A673 (cell line): ENCODE results near the gene CHST12. TPM values are rescaled to one million over a fixed set of nuclear protein-coding genes. Genes with fewer than 3 reads are reported as not detected.

ENCODE experiments used
- BruUV-seq: library from RNA; stranded (reverse); fragments of 400-500 nt; replicated peaks from 2 replicates; lab custom pipeline; 2021; lab: Mats Ljungman, UMichigan
- CTCF ChIA-PET: fragments of 300-600 bp; sonication (Branson Sonifier 250); formaldehyde crosslinking; loops from one replicate; lab custom pipeline; 2022; ENCODE audit warnings: antibody characterized with exemption; lab: Charles Lee
- POLR2A ChIA-PET: fragments of 300-600 bp; sonication (Branson Sonifier 250); formaldehyde crosslinking; loops from one replicate; lab custom pipeline; 2022; ENCODE audit warnings: antibody characterized with exemption; ENCODE audit not compliant: low non-redundant PET; lab: Charles Lee
- DNase-seq: peaks from one replicate; pipeline ENCODE4 v3.0.0-alpha.2; 2015; ENCODE audit warnings: low spot score
- H3K27ac ChIP-seq: fragments of 200-600 bp; sonication (generic); 2 replicates; pipeline ENCODE4 v1.5.1; 2016; ENCODE audit warnings: mixed run types, low read depth, mild to moderate bottlenecking, mixed read lengths, antibody characterized with exemption, low read length; ENCODE audit not compliant: poor library complexity, severe bottlenecking
- H3K27me3 ChIP-seq: fragments of 200-600 bp; sonication (generic); replicated peaks from 2 replicates; pipeline ENCODE4 v1.6.1; 2017; ENCODE audit warnings: mixed run types, low read depth, mild to moderate bottlenecking, mixed read lengths, antibody characterized with exemption, low read length; ENCODE audit not compliant: insufficient read depth, poor library complexity
- H3K36me3 ChIP-seq: fragments of 200-600 bp; sonication (generic); 2 replicates; pipeline ENCODE4 v1.6.1; 2016; ENCODE audit warnings: mixed run types, mild to moderate bottlenecking, mixed read lengths, antibody characterized with exemption, low read length; ENCODE audit not compliant: insufficient read depth, poor library complexity, severe bottlenecking
- H3K4me1 ChIP-seq: fragments of 200-600 bp; sonication (generic); 2 replicates; pipeline ENCODE4 v1.6.1; 2017; ENCODE audit warnings: mixed run types, mild to moderate bottlenecking, mixed read lengths, antibody characterized with exemption, low read length; ENCODE audit not compliant: insufficient read depth, poor library complexity, severe bottlenecking
- H3K4me3 ChIP-seq: fragments of 200-600 bp; sonication (generic); 2 replicates; pipeline ENCODE4 v1.5.1; 2016; ENCODE audit warnings: low read depth, mixed run types, mild to moderate bottlenecking, mixed read lengths, low read length; ENCODE audit not compliant: poor library complexity, severe bottlenecking
- H3K9me3 ChIP-seq: fragments of 200-600 bp; sonication (generic); 2 replicates; pipeline ENCODE4 v1.6.1; 2016; ENCODE audit warnings: mixed run types, low read depth, mild to moderate bottlenecking, mixed read lengths, antibody characterized with exemption, low read length; ENCODE audit not compliant: poor library complexity, severe bottlenecking
- EZH2 ChIP-seq: fragments of 200-600 bp; sonication (generic); IDR thresholded peaks from 2 replicates; pipeline ENCODE4 v1.6.1; 2017; ENCODE audit warnings: borderline replicate concordance, low read depth, mild to moderate bottlenecking, mixed read lengths, antibody characterized with exemption, low read length; ENCODE audit not compliant: poor library complexity, severe bottlenecking
- intact Hi-C: fragments of 100-400 bp; cut with micrococcal nuclease; formaldehyde crosslinking; loops from one replicate; pipeline ENCODE4 v1.10.0; 2022; ENCODE audit not compliant: unreplicated experiment
- total RNA-seq: library from RNA; stranded (reverse); gene quantifications from 2 replicates; pipeline ENCODE4 v1.2.3, GENCODE V29; 2021
- TF ChIP-seq, protein P1 (sequence below): fragments of 300-800, 200-600 bp; sonication (generic); conservative IDR thresholded peaks from 2 replicates; pipeline ENCODE4 v1.5.1; 2017; ENCODE audit warnings: low read depth, mild to moderate bottlenecking, antibody characterized with exemption, low read length, moderate library complexity, mixed read lengths

CHST12 gene
- total RNA-seq, 1 experiment from 2014 or later = 21.8 TPM

DNA sequence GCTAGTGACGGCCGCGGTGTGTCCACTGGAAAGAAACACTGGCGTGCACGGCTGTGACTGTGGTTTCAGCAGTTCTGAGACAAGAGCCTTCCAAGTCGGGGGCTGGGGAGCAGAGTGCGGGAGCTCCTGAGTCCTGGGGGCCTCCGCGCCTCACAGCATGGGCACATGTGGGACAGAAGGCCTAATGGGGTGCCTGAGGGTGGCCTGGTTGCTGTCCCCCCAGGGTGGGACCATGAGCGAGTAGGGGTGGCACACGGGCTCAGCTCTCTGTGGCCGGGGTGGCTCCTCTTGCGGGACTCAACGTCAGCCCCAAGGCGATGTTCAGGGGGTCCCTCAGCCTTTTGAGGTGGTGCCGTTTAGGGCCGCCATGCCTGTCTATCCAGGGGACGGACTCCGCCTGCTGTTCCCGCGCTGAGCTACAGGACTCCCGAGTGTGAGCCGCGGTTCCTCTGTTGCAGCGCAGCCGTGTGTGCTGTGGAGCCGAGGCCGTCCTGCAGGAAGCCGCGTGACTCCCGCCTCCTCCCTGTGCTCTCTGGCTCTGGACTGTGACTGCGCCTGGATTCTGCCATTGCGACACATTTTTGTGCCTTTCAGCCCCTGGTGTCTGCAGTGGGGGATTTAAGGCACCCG is 23.5 kb upstream of the CHST12 start:
- intact Hi-C loops = no loop called here
- BruUV-seq = no TSS peak
- ChIA-PET POLR2A (no interaction called here), CTCF (no interaction called here)
- DNase-seq = no peak
- no peaks in the 10 kb centered on the region for H3K4me1 ChIP-seq
- no peaks in the 10 kb centered on the region for H3K27me3 ChIP-seq
- H3K36me3 ChIP-seq = peaks cover 63% of the 10 kb centered on the region
- no peak overlapping the region for H3K4me3 ChIP-seq
- no peak for TF ChIP-seq EZH2
- TF ChIP-seq, protein P1, sequence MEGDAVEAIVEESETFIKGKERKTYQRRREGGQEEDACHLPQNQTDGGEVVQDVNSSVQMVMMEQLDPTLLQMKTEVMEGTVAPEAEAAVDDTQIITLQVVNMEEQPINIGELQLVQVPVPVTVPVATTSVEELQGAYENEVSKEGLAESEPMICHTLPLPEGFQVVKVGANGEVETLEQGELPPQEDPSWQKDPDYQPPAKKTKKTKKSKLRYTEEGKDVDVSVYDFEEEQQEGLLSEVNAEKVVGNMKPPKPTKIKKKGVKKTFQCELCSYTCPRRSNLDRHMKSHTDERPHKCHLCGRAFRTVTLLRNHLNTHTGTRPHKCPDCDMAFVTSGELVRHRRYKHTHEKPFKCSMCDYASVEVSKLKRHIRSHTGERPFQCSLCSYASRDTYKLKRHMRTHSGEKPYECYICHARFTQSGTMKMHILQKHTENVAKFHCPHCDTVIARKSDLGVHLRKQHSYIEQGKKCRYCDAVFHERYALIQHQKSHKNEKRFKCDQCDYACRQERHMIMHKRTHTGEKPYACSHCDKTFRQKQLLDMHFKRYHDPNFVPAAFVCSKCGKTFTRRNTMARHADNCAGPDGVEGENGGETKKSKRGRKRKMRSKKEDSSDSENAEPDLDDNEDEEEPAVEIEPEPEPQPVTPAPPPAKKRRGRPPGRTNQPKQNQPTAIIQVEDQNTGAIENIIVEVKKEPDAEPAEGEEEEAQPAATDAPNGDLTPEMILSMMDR = no peak
- no peaks in the 10 kb centered on the region for H3K9me3 ChIP-seq
- no peak overlapping the region for H3K27ac ChIP-seq

DNA sequence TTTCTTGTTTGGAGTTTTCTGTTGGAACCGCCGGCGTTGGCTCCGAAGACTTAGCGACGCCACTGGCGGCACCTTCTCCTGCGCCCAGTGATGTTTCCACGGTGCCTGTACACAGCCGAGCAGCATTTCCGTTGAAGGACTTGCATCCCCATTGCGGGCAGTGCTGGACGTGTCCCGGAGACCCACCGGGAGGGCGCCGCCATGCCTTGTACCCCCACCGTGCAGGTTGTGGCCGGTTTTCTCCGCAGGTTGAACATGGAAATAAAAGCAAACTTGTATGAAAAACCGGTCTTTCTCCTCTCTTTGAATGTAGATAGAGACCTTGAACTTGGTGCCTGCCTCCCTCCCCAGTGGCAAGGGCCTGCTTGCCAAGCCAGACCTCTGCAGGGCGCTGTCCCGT is 22.9 kb upstream of the CHST12 start:
- no peaks in the 10 kb centered on the region for H3K9me3 ChIP-seq
- H3K27me3 ChIP-seq = no peaks in the 10 kb centered on the region
- H3K27ac ChIP-seq = no peak overlapping the region
- TF ChIP-seq, protein P1 = no peak
- no peak for TF ChIP-seq EZH2
- H3K36me3 ChIP-seq = peaks cover 57% of the 10 kb centered on the region
- intact Hi-C loops = no loop called here
- POLR2A ChIA-PET = no interaction called here
- H3K4me1 ChIP-seq = no peaks in the 10 kb centered on the region
- CTCF ChIA-PET = no interaction called here
- DNase-seq = no peak
- BruUV-seq = TSS peak; percentile 39
- H3K4me3 ChIP-seq = no peak overlapping the region

DNA sequence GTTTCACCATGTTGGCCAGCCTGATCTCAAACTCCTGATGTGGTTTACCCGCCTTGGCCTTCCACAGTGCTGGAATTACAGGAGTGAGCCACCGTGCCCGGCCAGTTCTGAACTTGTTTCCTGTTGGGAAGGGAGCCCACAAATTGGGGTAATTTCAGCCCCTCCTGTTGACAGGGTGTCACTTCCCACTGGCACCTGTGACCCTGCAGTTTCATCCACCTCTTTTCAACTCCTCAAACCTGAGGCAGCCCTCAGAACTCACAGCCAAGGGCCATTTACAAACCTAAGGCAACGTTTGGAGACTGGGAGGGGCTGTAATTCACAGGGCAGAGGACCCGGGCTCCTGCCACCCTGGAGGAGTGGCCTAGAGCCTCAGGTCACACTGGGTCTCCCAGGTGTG is 22.2 kb upstream of the CHST12 start:
- no TSS peak for BruUV-seq
- POLR2A ChIA-PET = no interaction called here
- CTCF ChIA-PET = no interaction called here
- H3K9me3 ChIP-seq = no peaks in the 10 kb centered on the region
- H3K27ac ChIP-seq = no peak overlapping the region
- intact Hi-C loops = no loop called here
- no peaks in the 10 kb centered on the region for H3K4me1 ChIP-seq
- H3K4me3 ChIP-seq = no peak overlapping the region
- H3K36me3 ChIP-seq = peaks cover 50% of the 10 kb centered on the region
- TF ChIP-seq, protein P1 = no peak
- TF ChIP-seq EZH2 = no peak
- DNase-seq = no peak
- H3K27me3 ChIP-seq = no peaks in the 10 kb centered on the region
